Caco-2 (cell line): ENCODE measurements around the gene APPL1. TPM values are rescaled to one million over a fixed set of nuclear protein-coding genes. Genes with fewer than 3 reads are reported as not detected.

ENCODE experiments used
- Bru-seq: library from RNA; stranded (reverse); fragments of 400-500 nt; gene quantifications from one replicate; lab custom pipeline; 2021; lab: Mats Ljungman, UMichigan
- BruChase-seq, 2 experiments: library from RNA; stranded (reverse); fragments of 400-500 nt; gene quantifications; one replicate each; lab custom pipeline; 2021; lab: Mats Ljungman, UMichigan
- BruUV-seq: library from RNA; stranded (reverse); fragments of 400-500 nt; replicated peaks from 2 replicates; lab custom pipeline; 2021; lab: Mats Ljungman, UMichigan
- CTCF ChIA-PET: fragments of 300-600 bp; sonication (Branson Sonifier 250); formaldehyde crosslinking; loops from one replicate; lab custom pipeline; 2022; ENCODE audit warnings: antibody characterized with exemption; lab: Charles Lee
- POLR2A ChIA-PET: fragments of 300-600 bp; sonication (Branson Sonifier 250); formaldehyde crosslinking; loops from one replicate; lab custom pipeline; 2022; ENCODE audit warnings: antibody characterized with exemption; lab: Charles Lee
- DNase-seq, 2 experiments: peaks; one replicate each; pipeline versions ENCODE4 v3.0.0 to v3.0.0-alpha.2; 2020 to 2022
- H3K27me3 ChIP-seq: replicated peaks from 2 replicates; pipeline ENCODE4 v1.6.0; 2011; ENCODE audit warnings: low read length; ENCODE audit not compliant: control insufficient read depth, insufficient read depth
- H3K36me3 ChIP-seq: 2 replicates; pipeline ENCODE4 v1.5.1; 2011; ENCODE audit warnings: low read length; ENCODE audit not compliant: control insufficient read depth, insufficient read depth
- H3K4me1 ChIP-seq: fragments of 250-450 bp; sonication (Bioruptor Pico); 2 replicates; pipeline ENCODE4 v1.5.1; 2020; ENCODE audit warnings: mild to moderate bottlenecking
- H3K4me3 ChIP-seq: 2 replicates; pipeline ENCODE4 v1.5.1; 2011; ENCODE audit warnings: low read depth, mild to moderate bottlenecking, control low read depth, low read length
- H3K9me3 ChIP-seq: fragments of 250-450 bp; sonication (Bioruptor Pico); 2 replicates; pipeline ENCODE4 v1.5.1; 2020; ENCODE audit warnings: mild to moderate bottlenecking, moderate library complexity
- H3K27ac Mint-ChIP-seq: one replicate; pipeline ENCODE4 v1.8.0; 2022; ENCODE audit warnings: mixed read lengths; ENCODE audit not compliant: unreplicated experiment
- H3K27me3 Mint-ChIP-seq: one replicate; pipeline ENCODE4 v1.8.0; 2022; ENCODE audit warnings: mixed read lengths; ENCODE audit not compliant: insufficient read depth, unreplicated experiment
- H3K36me3 Mint-ChIP-seq: one replicate; pipeline ENCODE4 v1.8.0; 2022; ENCODE audit warnings: mild to moderate bottlenecking, mixed read lengths; ENCODE audit not compliant: insufficient read depth, unreplicated experiment
- H3K4me1 Mint-ChIP-seq: one replicate; pipeline ENCODE4 v1.8.0; 2022; ENCODE audit warnings: low read depth, mixed read lengths; ENCODE audit not compliant: unreplicated experiment
- H3K4me3 Mint-ChIP-seq: one replicate; pipeline ENCODE4 v1.8.0; 2022; ENCODE audit warnings: mild to moderate bottlenecking, moderate library complexity, mixed read lengths; ENCODE audit not compliant: unreplicated experiment
- H3K9me3 Mint-ChIP-seq: one replicate; pipeline ENCODE4 v1.8.0; 2022; ENCODE audit warnings: mixed read lengths; ENCODE audit not compliant: unreplicated experiment
- intact Hi-C: fragments of 100-400 bp; cut with micrococcal nuclease; formaldehyde crosslinking; loops from one replicate; pipeline ENCODE4 v1.10.0; 2022; ENCODE audit not compliant: unreplicated experiment
- long read RNA-seq: library from polyadenylated mRNA; stranded (forward); transcript quantifications from one replicate; pipeline ENCODE4 v2.0.0, GENCODE V29; 2022
- total RNA-seq: library from RNA; stranded (reverse); gene quantifications from 2 replicates; pipeline ENCODE4 v1.2.3, GENCODE V29; 2022
- TF ChIP-seq, protein P1 (sequence below), 2 experiments: fragments of 200-600 bp in 1 of 2; IDR thresholded peaks; 1 replicate in 1 of 2; 2 replicates in 1 of 2; pipeline versions ENCODE4 v1.5.1 to v1.8.0; 2011 to 2022; ENCODE audit warnings: antibody characterized with exemption in 1 of 2, control low read depth in 1 of 2, inconsistent platforms in 1 of 2, low read depth in 1 of 2, low read length in 1 of 2, mild to moderate bottlenecking in 1 of 2, moderate library complexity in 1 of 2; ENCODE audit not compliant: insufficient read depth in 1 of 2, severe bottlenecking in 1 of 2, unreplicated experiment in 1 of 2

The APPL1 gene, protein sequence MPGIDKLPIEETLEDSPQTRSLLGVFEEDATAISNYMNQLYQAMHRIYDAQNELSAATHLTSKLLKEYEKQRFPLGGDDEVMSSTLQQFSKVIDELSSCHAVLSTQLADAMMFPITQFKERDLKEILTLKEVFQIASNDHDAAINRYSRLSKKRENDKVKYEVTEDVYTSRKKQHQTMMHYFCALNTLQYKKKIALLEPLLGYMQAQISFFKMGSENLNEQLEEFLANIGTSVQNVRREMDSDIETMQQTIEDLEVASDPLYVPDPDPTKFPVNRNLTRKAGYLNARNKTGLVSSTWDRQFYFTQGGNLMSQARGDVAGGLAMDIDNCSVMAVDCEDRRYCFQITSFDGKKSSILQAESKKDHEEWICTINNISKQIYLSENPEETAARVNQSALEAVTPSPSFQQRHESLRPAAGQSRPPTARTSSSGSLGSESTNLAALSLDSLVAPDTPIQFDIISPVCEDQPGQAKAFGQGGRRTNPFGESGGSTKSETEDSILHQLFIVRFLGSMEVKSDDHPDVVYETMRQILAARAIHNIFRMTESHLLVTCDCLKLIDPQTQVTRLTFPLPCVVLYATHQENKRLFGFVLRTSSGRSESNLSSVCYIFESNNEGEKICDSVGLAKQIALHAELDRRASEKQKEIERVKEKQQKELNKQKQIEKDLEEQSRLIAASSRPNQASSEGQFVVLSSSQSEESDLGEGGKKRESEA
- 40.0 and 40.7 TPM in 2 replicates for total RNA-seq
- Bru-seq, nascent RNA, result percentile 80 among the genes with signal in this experiment
- percentile 89 among the genes with signal in this experiment for BruChase-seq, experiment 1, labeled RNA remaining after a 2-hour chase
- BruChase-seq, experiment 2, labeled RNA remaining after a 6-hour chase, result percentile 94 among the genes with signal in this experiment
- long read RNA-seq, full-length matches to known transcripts, result 28 of 51 reads
- long read RNA-seq, partial matches to known transcripts, result 3 of 51 reads
- long read RNA-seq, other reads (novel, unspliced or antisense), result 20 of 51 reads

DNA sequence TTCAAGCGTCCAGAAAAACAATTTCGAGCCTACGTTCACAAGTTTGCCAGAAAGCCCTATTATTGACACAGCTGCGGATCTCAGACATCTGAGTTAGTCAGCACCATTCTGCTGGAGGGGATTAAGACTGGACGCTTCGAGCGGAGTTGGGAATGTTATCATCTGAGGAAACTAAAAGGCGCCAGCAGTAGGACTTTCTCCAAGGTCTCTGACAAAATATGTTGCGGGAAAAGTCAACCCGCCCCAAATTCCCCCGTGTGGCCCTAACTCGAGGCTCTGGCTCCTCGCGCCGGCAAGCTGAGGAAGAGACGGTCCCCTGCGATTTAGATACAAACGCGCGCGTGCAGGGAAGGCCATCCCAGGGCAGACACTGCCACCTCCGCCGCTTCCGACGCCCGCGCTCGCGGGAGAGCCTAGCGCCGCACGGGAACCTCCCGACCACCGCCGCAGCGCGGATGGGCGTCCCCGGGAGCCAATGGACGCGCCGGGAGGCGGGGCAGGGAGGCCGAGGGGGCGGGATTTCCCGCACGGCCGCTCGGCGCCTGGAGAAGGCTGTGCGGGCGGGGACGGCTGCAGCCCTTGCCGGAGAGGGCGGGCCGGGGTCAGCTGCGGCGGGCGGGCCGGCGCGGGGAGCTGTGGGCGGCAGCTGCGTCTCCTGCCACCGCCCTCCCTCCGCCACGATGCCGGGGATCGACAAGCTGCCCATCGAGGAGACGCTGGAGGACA, at the start of gene APPL1:
APPL1 (plus strand) TSS at position 526 of the 726 bp plus-strand sequence; CDS start at position 681, 155 bp downstream.
- Mint-ChIP-seq H3K27ac (peak within 1 kb of the TSS; percentile 80), H3K4me1 (peaks cover 12% of the 10 kb centered on the region), H3K9me3 (no peaks in the 10 kb centered on the region), H3K4me3 (peak within 1 kb of the TSS; percentile 83), H3K27me3 (no peaks in the 10 kb centered on the region), H3K36me3 (no peaks in the 10 kb centered on the region)
- H3K9me3 ChIP-seq, result no peaks in the 10 kb centered on the region
- no peaks in the 10 kb centered on the region for H3K36me3 ChIP-seq
- peak within 1 kb of the TSS; percentile 90 for H3K4me3 ChIP-seq
- POLR2A ChIA-PET, result interaction anchor here (0.5 to 1.6 kb wide), 4 partner anchors 9 to 370 kb away, joined by 3 to 8 read pairs (median 3); partner anchors contain the start of gene ARF4
- CTCF ChIA-PET, result interaction anchor here (0.6 kb wide), 2 partner anchors 18 to 607 kb away, joined by 3 to 5 read pairs; no protein-coding TSS in a partner anchor
- no peaks in the 10 kb centered on the region for H3K27me3 ChIP-seq
- TF ChIP-seq, protein P1, sequence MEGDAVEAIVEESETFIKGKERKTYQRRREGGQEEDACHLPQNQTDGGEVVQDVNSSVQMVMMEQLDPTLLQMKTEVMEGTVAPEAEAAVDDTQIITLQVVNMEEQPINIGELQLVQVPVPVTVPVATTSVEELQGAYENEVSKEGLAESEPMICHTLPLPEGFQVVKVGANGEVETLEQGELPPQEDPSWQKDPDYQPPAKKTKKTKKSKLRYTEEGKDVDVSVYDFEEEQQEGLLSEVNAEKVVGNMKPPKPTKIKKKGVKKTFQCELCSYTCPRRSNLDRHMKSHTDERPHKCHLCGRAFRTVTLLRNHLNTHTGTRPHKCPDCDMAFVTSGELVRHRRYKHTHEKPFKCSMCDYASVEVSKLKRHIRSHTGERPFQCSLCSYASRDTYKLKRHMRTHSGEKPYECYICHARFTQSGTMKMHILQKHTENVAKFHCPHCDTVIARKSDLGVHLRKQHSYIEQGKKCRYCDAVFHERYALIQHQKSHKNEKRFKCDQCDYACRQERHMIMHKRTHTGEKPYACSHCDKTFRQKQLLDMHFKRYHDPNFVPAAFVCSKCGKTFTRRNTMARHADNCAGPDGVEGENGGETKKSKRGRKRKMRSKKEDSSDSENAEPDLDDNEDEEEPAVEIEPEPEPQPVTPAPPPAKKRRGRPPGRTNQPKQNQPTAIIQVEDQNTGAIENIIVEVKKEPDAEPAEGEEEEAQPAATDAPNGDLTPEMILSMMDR (IDR thresholded peaks at IDR 0.05; ENCODE audit: insufficient read depth in 1 of 2, low read depth in 1 of 2, low read length in 1 of 2, severe bottlenecking in 1 of 2, unreplicated experiment in 1 of 2), result no peak
- H3K4me1 ChIP-seq, result peaks cover 13% of the 10 kb centered on the region; the same call in 1 of the 2 replicates
- peak; percentile 93 to 98 for DNase-seq
- TSS peak; percentile 76 for BruUV-seq
- intact Hi-C loops, result loop anchor here (1.0 to 10.0 kb wide), 2 partner anchors 57 to 233 kb away; no protein-coding TSS in a partner anchor

DNA sequence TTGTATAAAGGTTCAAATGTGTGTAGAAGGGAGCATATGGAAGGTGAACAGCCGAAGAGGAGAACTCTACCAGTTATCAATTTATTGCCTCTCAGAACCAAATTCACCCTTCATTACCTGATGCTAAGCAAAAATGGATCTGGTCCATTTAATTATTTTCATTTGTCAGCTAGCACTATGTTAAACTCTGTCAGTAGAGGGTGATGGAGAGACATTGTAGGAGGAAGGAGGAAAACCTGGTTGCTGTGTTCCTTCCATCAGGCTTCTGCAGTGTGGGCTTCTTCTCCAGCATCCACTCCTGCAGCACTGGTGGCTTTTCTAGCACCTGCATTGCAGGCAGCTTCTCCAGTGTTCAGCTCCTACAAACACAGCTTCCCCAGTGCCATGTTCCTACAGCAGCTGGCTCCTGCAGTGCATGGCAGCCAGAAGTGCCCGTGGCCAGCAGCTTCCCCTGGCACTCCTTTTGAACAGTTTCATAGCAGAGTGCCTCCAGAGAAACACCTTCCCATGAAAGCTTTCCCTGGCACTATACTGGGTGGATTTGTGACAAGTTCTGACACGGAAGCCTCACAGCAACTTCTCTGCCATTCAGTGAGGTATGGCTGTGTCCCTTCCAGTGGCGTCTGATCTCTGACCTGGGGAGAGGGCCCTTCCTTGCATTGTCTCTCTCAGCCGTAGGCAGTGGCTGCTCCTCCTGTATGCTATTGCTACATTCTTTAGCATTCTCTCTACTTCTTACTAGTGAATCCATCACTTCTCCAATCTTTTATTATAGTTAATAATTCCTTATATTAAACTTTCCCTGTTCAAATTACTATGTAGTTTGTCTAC, 47.7 kb upstream of the APPL1 start:
- Histone ChIP-seq H3K4me3 (no peak overlapping the region), H3K36me3 (no peaks in the 10 kb centered on the region), H3K27me3 (no peaks in the 10 kb centered on the region), H3K4me1 (no peaks in the 10 kb centered on the region), H3K9me3 (no peaks in the 10 kb centered on the region)
- intact Hi-C loops, result loop anchor here (1.0 to 10.0 kb wide), 2 partner anchors 43 to 365 kb away; partner anchors contain the start of gene DNAH12
- ChIA-PET POLR2A (no interaction called here), CTCF (interaction anchor here (0.6 to 1.3 kb wide), 5 partner anchors 17 to 506 kb away, joined by 3 to 18 read pairs (median 5); no protein-coding TSS in a partner anchor)
- H3K9me3 Mint-ChIP-seq, result no peaks in the 10 kb centered on the region
- H3K4me1 Mint-ChIP-seq, result no peaks in the 10 kb centered on the region
- no peaks in the 10 kb centered on the region for H3K36me3 Mint-ChIP-seq
- no peak overlapping the region for H3K27ac Mint-ChIP-seq
- no TSS peak for BruUV-seq
- H3K4me3 Mint-ChIP-seq, result no peak overlapping the region
- DNase-seq, result peak in 1 of 2 experiments; percentile 36
- TF ChIP-seq, protein P1 (IDR thresholded peaks at IDR 0.05; ENCODE audit: insufficient read depth in 1 of 2, low read depth in 1 of 2, low read length in 1 of 2, severe bottlenecking in 1 of 2, unreplicated experiment in 1 of 2), result peak; percentile 50 to 55
- H3K27me3 Mint-ChIP-seq, result peaks cover 3% of the 10 kb centered on the region
